ENCODE data around the gene NPTN. TPM values are rescaled to one million over a fixed set of nuclear protein-coding genes. Genes with fewer than 3 reads are reported as not detected.

NPTN gene
- polyA plus RNA-seq, 1 of the 3 experiments (the other 2 are of a cell fraction) = 177 TPM

GRCh38 chr15:73633991-73634495 lies 854 bp upstream of the NPTN start:
- Histone ChIP-seq H3K9ac (peak overlapping the region; percentile 66), H3F3A (replicated peaks; ENCODE audit: insufficient read depth) (peaks cover 23% of the 10 kb centered on the region), H4K20me1 (ENCODE audit: insufficient read depth) (peaks cover 31% of the 10 kb centered on the region), H3K36me3 (replicated peaks in 1 of 2; ENCODE audit: control insufficient read depth in 1 of 2, insufficient read depth in 2 of 2, low read length in 1 of 2) (no peaks in the 10 kb centered on the region), H3K4me1 (ENCODE audit: control insufficient read depth in 1 of 2, insufficient read depth in 2 of 2, low read depth in 1 of 2, low read length in 1 of 2) (peaks cover 24 to 25% of the 10 kb centered on the region in 2 experiments), H3K9me2 (no peaks in the 10 kb centered on the region), H3K9me3 (no peaks in the 10 kb centered on the region), H3K27me3 (ENCODE audit: insufficient read depth) (no peaks in the 10 kb centered on the region), H3K4me2 (peak overlapping the region; percentile 85), H2AFZ (ENCODE audit: low read depth) (peak overlapping the region; percentile 5; the same call in 1 of the 2 replicates), H3K79me2 (ENCODE audit: insufficient read depth) (peaks cover 39% of the 10 kb centered on the region), H3K4me3 (ENCODE audit: low read depth in 2 of 2, low read length in 1 of 2) (peak overlapping the region; percentile 40 to 85), H3K27ac (ENCODE audit: low read depth in 2 of 2, low read length in 1 of 2) (peak overlapping the region; percentile 74 to 98)
- no peak for DNase-seq
- WGBS (ENCODE audit: low lambda C conversion rate) = 62% methylated on average over 6 of the region's 6 CpGs
- TF ChIP-seq MAX (IDR thresholded peaks at IDR 0.05; ENCODE audit: low read depth) (peak; percentile 11; the same call in 1 of the 2 replicates), YY1 (IDR thresholded peaks at IDR 0.05; ENCODE audit: low read depth) (no peak), RXRA (IDR thresholded peaks at IDR 0.05; ENCODE audit: borderline replicate concordance, low read depth) (no peak), NFIC (IDR thresholded peaks at IDR 0.05; ENCODE audit: borderline replicate concordance) (no peak), POLR2AphosphoS5 (IDR thresholded peaks at IDR 0.05; ENCODE audit: low read depth, low read length) (no peak), NRF1 (IDR thresholded peaks at IDR 0.05; ENCODE audit: low read depth, low read length) (no peak), JUND (IDR thresholded peaks at IDR 0.05) (peak; percentile 61; the same call in 1 of the 2 replicates), ELF1 (IDR thresholded peaks at IDR 0.05) (no peak), USF2 (IDR thresholded peaks at IDR 0.05; ENCODE audit: borderline replicate concordance, low read depth, low read length) (no peak), IRF3 (IDR thresholded peaks at IDR 0.05; ENCODE audit: low read depth, low read length) (no peak), TCF12 (IDR thresholded peaks at IDR 0.05) (peak; percentile 75), TAF1 (IDR thresholded peaks at IDR 0.05; ENCODE audit: borderline replicate concordance, low read depth, low read length) (no peak), RAD21 (IDR thresholded peaks at IDR 0.05; ENCODE audit: low read length) (no peak), GABPA (IDR thresholded peaks at IDR 0.05; ENCODE audit: low read depth) (no peak), FOSL2 (IDR thresholded peaks at IDR 0.05; ENCODE audit: borderline replicate concordance, low read depth) (peak; percentile 80), CHD2 (IDR thresholded peaks at IDR 0.05; ENCODE audit: low read length, partially characterized antibody) (no peak), MEF2A (IDR thresholded peaks at IDR 0.05; ENCODE audit: borderline replicate concordance, low read depth) (no peak), USF1 (IDR thresholded peaks at IDR 0.05; ENCODE audit: borderline replicate concordance, low read depth) (no peak), CTCF (IDR thresholded peaks at IDR 0.05) (no peak), MXI1 (IDR thresholded peaks at IDR 0.05; ENCODE audit: low read depth, low read length) (no peak), ZBTB33 (IDR thresholded peaks at IDR 0.05; ENCODE audit: borderline replicate concordance, low read depth) (0 out of 2 replicates have a peak, but pooled peaks have one; percentile 10), PBX3 (IDR thresholded peaks at IDR 0.05) (peak; percentile 72), SIN3A (IDR thresholded peaks at IDR 0.05; ENCODE audit: borderline replicate concordance, low read depth, low read length) (no peak), SMC3 (IDR thresholded peaks at IDR 0.05; ENCODE audit: low read depth, low read length) (no peak), TEAD4 (IDR thresholded peaks at IDR 0.05; ENCODE audit: borderline replicate concordance, insufficient read depth) (peak; percentile 55; the same call in 1 of the 2 replicates)
- ChIA-PET CTCF (interaction anchor here (0.9 to 9.5 kb wide), 10 partner anchors 16 to 336 kb away, joined by 3 to 256 read pairs (median 4); no protein-coding TSS in a partner anchor), POLR2A (interaction anchor here (1.0 kb wide), 2 partner anchors 31 to 73 kb away, joined by 3 to 4 read pairs; no protein-coding TSS in a partner anchor)
